Ovary (tissue), 9 donors: Measurements from ENCODE around the gene IGF2BP3. TPM values are rescaled to one million over a fixed set of nuclear protein-coding genes. Genes with fewer than 3 reads are reported as not detected.

Source experiments
- DNase-seq, 5 donors: peaks; one replicate each; pipeline ENCODE4 v3.0.0-alpha.2; 2019 to 2020
- H3K27ac ChIP-seq, 2 donors: fragments of 200-600 bp; one replicate each; pipeline versions ENCODE4 v1.5.1 to v1.8.0; 2019 to 2022
- H3K27me3 ChIP-seq: fragments of 200-600 bp; one replicate; pipeline ENCODE4 v1.8.0; 2022
- H3K36me3 ChIP-seq: fragments of 200-600 bp; sonication (generic); one replicate; pipeline ENCODE4 v1.5.1; 2019
- H3K4me1 ChIP-seq: one replicate; pipeline ENCODE4 v1.8.1; 2013; ENCODE audit warnings: mild to moderate bottlenecking, moderate library complexity; ENCODE audit not compliant: insufficient read depth
- H3K4me3 ChIP-seq: fragments of 200-600 bp; sonication (generic); one replicate; pipeline ENCODE4 v1.5.1; 2017
- H3K9me3 ChIP-seq, 2 donors: fragments of 200-600 bp in 1 of 2; sonication (generic) in 1 of 2; one replicate each; pipeline versions ENCODE4 v1.5.1 to v1.8.1; 2013 to 2019; ENCODE audit warnings: mild to moderate bottlenecking in 1 of 2, moderate library complexity in 1 of 2
- EP300 ChIP-seq: sonication (generic); formaldehyde crosslinking; IDR thresholded peaks from one replicate; pipeline ENCODE4 v1.6.1; 2017; ENCODE audit warnings: antibody characterized with exemption
- POLR2A ChIP-seq: fragments of 450-650 bp; IDR thresholded peaks from one replicate; pipeline ENCODE4 v1.6.1; 2017; ENCODE audit warnings: antibody characterized with exemption, mild to moderate bottlenecking, moderate library complexity
- WGBS, 3 donors: extraction: QIAGEN DNeasy Blood & Tissue Kit in 1 of 3; methylation state at CpG; one replicate each; pipeline versions ENCODE4 v1.1.5 to v1.1.7; 2013 to 2017; 5-methylcytosine and 5-hydroxymethylcytosine counted together
- intact Hi-C, 4 donors: fragments of 100-400 bp; cut with DNase I; formaldehyde crosslinking; loops; one replicate each; pipeline versions ENCODE4 v1.11.0 to v1.15.1; 2022 to 2023
- polyA plus RNA-seq, 2 donors: library from polyadenylated mRNA; stranded (reverse); fragments of 200-250 nt in 1 of 2; fragments of 350-450 nt in 1 of 2; fragmentation: Illumina TruSeq in 1 of 2; extraction: RNeasy Lipid Tissue Mini Kit (QIAGEN cat#74804) in 1 of 2; gene quantifications; one replicate each; pipeline ENCODE4 v1.2.3, GENCODE V29; 2013 to 2014
- total RNA-seq, 7 donors: library from RNA; depleted of rRNA in 2 of 7; stranded (reverse); fragments of >200 nt in 2 of 7; fragmentation: NEBNext Ultra II Directional in 3 of 7; extraction: Animal tissue kit (Norgen Biotek cat#: 25700) in 3 of 7; gene quantifications; one replicate each; pipeline versions ENCODE4 v1.1.0 to v1.2.4, GENCODE V29; 2016 to 2023
- TF ChIP-seq, protein P1 (sequence below), 3 donors: fragments of 450-650 bp in 2 of 3; fragments of 200-600 bp in 1 of 3; IDR thresholded peaks; one replicate each; pipeline versions ENCODE4 v1.5.1 to v1.8.0; 2016 to 2022; ENCODE audit warnings: antibody characterized with exemption in 3 of 3, mild to moderate bottlenecking in 1 of 3
- donor health status: DM: no; HTN: no; CAD: no; lungs with moderate emphysema.
- donor health status: DM: no; HTN: no; CAD: no.
- donor health status: Bipolar disorder and iron deficiency.
- donor health status: DM: yes; HTN: yes; CAD: no.
- donor health status: DM: no; HTN: no; CAD: no.
- donor health status: DM: yes; HTN: yes; CAD: no.

Gene IGF2BP3
- total and polyA plus RNA-seq, 9 donors = 0.20 to 1.3 (median 0.40) TPM; not detected in 2

DNA sequence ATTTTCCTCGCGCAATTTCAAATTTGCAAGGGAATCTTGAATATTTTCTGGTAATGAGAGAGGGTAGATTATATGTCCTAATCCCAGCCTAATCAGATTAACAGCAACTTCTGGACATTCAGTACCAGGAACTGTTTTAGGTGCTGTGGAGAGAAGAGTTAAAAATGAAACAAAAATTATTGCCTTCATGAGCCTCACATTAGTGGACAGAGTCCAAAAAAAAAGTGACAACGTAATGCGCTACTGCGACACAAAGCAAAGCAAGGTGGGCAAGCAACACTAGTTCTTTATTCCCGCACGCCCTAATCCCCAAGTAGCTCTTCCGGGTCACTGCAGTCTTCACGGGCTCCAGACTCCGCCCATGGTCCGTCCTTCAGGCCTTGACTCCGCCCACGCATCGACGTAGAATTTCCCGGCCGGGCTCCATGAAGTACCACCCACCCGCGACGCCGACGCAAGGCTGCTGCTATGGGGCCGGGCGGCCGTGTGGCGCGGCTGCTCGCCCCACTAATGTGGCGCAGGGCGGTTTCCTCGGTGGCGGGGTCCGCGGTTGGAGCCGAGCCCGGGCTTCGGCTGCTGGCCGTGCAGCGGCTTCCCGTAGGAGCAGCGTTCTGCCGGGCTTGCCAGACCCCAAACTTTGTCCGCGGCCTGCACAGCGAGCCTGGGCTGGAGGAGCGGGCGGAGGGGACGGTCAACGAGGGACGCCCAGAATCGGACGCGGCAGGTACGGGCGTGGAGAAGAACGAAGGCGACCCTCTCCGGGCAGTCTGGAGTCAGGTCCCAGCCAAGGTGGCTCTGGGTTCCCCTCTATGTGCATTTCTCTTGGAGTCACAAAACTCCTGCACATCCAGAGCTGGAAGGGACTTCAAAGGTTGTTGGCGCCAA is 171.2 kb downstream of the IGF2BP3 start, which contains the start of gene MALSU1:
TSS of gene MALSU1 (plus strand) at position 455 of the 885 bp plus-strand sequence. CDS start at position 469, 14 bp downstream.
- Histone ChIP-seq H3K4me3 (peak within 1 kb of the TSS; percentile 93), H3K4me1 (peaks cover 13% of the 10 kb centered on the region), H3K27me3 (no peaks in the 10 kb centered on the region), H3K27ac (peak within 1 kb of the TSS; percentile 51 to 78), H3K9me3 (no peaks in the 10 kb centered on the region), H3K36me3 (no peaks in the 10 kb centered on the region)
- TF ChIP-seq EP300 (peak; percentile 16), POLR2A (peak; percentile 96)
- TF ChIP-seq, protein P1, sequence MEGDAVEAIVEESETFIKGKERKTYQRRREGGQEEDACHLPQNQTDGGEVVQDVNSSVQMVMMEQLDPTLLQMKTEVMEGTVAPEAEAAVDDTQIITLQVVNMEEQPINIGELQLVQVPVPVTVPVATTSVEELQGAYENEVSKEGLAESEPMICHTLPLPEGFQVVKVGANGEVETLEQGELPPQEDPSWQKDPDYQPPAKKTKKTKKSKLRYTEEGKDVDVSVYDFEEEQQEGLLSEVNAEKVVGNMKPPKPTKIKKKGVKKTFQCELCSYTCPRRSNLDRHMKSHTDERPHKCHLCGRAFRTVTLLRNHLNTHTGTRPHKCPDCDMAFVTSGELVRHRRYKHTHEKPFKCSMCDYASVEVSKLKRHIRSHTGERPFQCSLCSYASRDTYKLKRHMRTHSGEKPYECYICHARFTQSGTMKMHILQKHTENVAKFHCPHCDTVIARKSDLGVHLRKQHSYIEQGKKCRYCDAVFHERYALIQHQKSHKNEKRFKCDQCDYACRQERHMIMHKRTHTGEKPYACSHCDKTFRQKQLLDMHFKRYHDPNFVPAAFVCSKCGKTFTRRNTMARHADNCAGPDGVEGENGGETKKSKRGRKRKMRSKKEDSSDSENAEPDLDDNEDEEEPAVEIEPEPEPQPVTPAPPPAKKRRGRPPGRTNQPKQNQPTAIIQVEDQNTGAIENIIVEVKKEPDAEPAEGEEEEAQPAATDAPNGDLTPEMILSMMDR (IDR thresholded peaks at IDR 0.05) = no peak
- intact Hi-C loops = no loop called here
- 1 to 2% (median 1%) methylated on average over 58 to 59 of the region's 59 CpGs for WGBS, 3 donors
- DNase-seq = peak; percentile 96 to 98 (median 97)

DNA sequence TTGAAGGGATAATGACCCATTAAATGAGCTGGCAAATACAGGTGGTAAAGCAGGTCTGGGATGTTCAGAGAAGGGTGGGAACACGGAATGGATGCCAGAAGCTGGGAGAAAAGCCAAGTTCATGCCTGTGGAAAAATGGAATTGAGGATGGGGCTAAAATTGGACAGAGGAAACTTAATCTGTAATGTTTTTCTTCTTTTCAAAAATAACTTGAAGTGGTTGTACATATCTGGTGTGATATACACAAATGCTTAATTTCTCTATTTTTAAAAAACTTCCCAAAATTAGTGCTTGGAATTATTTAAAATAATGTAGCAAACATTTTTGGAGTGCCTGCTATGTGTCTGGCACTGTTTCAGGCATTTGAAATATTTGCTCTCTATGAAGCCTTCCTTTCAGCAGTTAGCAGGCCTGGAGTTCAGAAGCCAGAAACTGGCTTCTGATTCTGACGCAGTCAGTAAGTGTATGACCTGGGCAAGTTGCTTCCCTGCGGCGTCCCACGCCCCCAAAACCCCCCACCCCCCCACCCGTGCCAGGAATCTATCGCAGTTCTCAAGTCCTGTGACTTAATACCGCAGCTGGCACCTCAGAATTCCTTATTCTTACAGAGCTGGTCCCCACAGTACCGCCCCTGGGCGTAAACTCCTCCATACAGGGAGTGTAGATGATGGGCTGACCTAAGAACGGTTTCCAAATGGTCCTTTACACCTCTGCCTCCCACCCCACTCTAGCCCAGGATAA is 172.0 kb downstream of the IGF2BP3 start:
- intact Hi-C loops = no loop called here
- 17 to 31% (median 20%) methylated on average over 11 of the region's 11 CpGs for WGBS, 3 donors
- TF ChIP-seq EP300 (no peak), POLR2A (no peak)
- TF ChIP-seq, protein P1 (IDR thresholded peaks at IDR 0.05) = no peak

DNA sequence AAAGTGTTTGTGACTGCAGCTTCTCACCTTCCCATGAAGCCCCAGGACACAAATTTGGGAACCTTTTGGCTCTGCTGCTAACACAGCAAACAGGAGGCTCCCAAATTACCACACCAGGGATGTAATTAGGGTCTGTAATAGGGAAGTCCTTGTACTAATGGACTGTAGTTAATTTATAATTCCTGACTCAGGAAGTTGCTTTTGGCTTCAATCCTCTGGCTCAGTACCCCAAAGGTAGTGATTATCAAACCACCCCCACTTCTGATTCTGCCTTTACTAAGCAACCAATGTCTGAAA is 174.9 kb downstream of the IGF2BP3 start:
- peaks cover 11% of the 10 kb centered on the region for H3K4me1 ChIP-seq
- H3K27me3 ChIP-seq = no peaks in the 10 kb centered on the region
- no peak overlapping the region for H3K4me3 ChIP-seq
- intact Hi-C loops = no loop called here
- H3K9me3 ChIP-seq = no peaks in the 10 kb centered on the region
- no peak overlapping the region for H3K27ac ChIP-seq
- H3K36me3 ChIP-seq = no peaks in the 10 kb centered on the region
- DNase-seq = no peak
- TF ChIP-seq EP300 (no peak), POLR2A (no peak)
- TF ChIP-seq, protein P1 (IDR thresholded peaks at IDR 0.05) = no peak

More for the DNA sequence above, 172.0 kb downstream of the IGF2BP3 start:
- Histone ChIP-seq H3K9me3 (no peaks in the 10 kb centered on the region), H3K4me1 (peaks cover 13% of the 10 kb centered on the region), H3K27me3 (no peaks in the 10 kb centered on the region), H3K27ac (peak overlapping the region in 1 of 2 donors; percentile 78), H3K4me3 (peak overlapping the region; percentile 93), H3K36me3 (no peaks in the 10 kb centered on the region)
- DNase-seq = peak in 3 of 5 donors; percentile 29 to 47 (median 32)

DNA sequence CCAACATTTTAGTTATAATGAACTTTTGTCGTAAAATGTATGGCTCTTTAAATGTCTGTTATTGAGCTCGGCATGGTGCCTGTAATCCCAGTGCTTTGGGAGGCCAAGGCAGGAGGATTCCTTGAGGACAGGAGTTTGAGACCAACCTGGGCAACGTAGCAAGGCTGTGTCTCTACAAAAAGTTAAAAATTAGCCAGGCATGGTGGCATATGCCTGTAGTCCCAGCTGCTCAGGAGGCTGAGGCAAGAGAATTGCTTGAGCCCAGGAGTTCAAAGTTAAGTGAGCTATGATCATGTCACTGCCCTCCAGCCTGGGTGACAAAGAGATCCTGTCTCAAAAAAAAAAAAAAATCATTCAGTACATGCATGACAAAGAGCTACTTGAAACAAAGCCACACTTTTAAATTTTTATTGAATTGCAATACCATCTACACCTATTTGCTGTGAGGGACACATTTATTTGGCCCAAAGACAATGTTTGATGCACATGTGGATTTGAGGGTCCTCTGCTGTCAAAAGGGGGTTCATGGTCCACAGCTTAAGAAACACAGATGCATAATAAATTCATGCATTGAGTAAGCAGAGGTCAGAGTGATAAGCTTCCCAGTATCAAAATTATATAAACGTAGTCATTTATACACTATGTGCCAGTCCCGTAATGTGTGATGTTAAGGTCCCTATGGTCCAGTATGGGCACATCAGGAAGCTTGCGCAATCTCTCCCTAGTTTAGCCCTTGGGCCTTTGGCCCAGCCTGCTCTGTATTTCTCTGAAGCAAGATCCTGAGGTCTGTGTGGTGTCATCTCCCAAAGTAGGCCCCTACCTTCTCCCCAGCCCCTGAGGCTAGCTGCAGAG is 175.5 kb downstream of the IGF2BP3 start:
- Histone ChIP-seq H3K27me3 (no peaks in the 10 kb centered on the region), H3K9me3 (no peaks in the 10 kb centered on the region), H3K27ac (no peak overlapping the region), H3K4me3 (no peak overlapping the region), H3K36me3 (no peaks in the 10 kb centered on the region), H3K4me1 (peaks cover 10% of the 10 kb centered on the region)
- TF ChIP-seq, protein P1 (IDR thresholded peaks at IDR 0.05) = no peak
- TF ChIP-seq EP300 (no peak), POLR2A (no peak)
- intact Hi-C loops = no loop called here
- DNase-seq = no peak
- 84 to 92% (median 91%) methylated on average over 6 of the region's 6 CpGs for WGBS, 3 donors
